A673 (cell line): ENCODE measurements around the gene ELFN2. TPM values are rescaled to one million over a fixed set of nuclear protein-coding genes. Genes with fewer than 3 reads are reported as not detected.

ENCODE experiments used
- BruUV-seq: library from RNA; stranded (reverse); fragments of 400-500 nt; replicated peaks from 2 replicates; lab custom pipeline; 2021; lab: Mats Ljungman, UMichigan
- CTCF ChIA-PET: fragments of 300-600 bp; sonication (Branson Sonifier 250); formaldehyde crosslinking; loops from one replicate; lab custom pipeline; 2022; ENCODE audit warnings: antibody characterized with exemption; lab: Charles Lee
- POLR2A ChIA-PET: fragments of 300-600 bp; sonication (Branson Sonifier 250); formaldehyde crosslinking; loops from one replicate; lab custom pipeline; 2022; ENCODE audit warnings: antibody characterized with exemption; ENCODE audit not compliant: low non-redundant PET; lab: Charles Lee
- DNase-seq: peaks from one replicate; pipeline ENCODE4 v3.0.0-alpha.2; 2015; ENCODE audit warnings: low spot score
- H3K27ac ChIP-seq: fragments of 200-600 bp; sonication (generic); 2 replicates; pipeline ENCODE4 v1.5.1; 2016; ENCODE audit warnings: mixed run types, low read depth, mild to moderate bottlenecking, mixed read lengths, antibody characterized with exemption, low read length; ENCODE audit not compliant: poor library complexity, severe bottlenecking
- H3K27me3 ChIP-seq: fragments of 200-600 bp; sonication (generic); replicated peaks from 2 replicates; pipeline ENCODE4 v1.6.1; 2017; ENCODE audit warnings: mixed run types, low read depth, mild to moderate bottlenecking, mixed read lengths, antibody characterized with exemption, low read length; ENCODE audit not compliant: insufficient read depth, poor library complexity
- H3K36me3 ChIP-seq: fragments of 200-600 bp; sonication (generic); 2 replicates; pipeline ENCODE4 v1.6.1; 2016; ENCODE audit warnings: mixed run types, mild to moderate bottlenecking, mixed read lengths, antibody characterized with exemption, low read length; ENCODE audit not compliant: insufficient read depth, poor library complexity, severe bottlenecking
- H3K4me1 ChIP-seq: fragments of 200-600 bp; sonication (generic); 2 replicates; pipeline ENCODE4 v1.6.1; 2017; ENCODE audit warnings: mixed run types, mild to moderate bottlenecking, mixed read lengths, antibody characterized with exemption, low read length; ENCODE audit not compliant: insufficient read depth, poor library complexity, severe bottlenecking
- H3K4me3 ChIP-seq: fragments of 200-600 bp; sonication (generic); 2 replicates; pipeline ENCODE4 v1.5.1; 2016; ENCODE audit warnings: low read depth, mixed run types, mild to moderate bottlenecking, mixed read lengths, low read length; ENCODE audit not compliant: poor library complexity, severe bottlenecking
- H3K9me3 ChIP-seq: fragments of 200-600 bp; sonication (generic); 2 replicates; pipeline ENCODE4 v1.6.1; 2016; ENCODE audit warnings: mixed run types, low read depth, mild to moderate bottlenecking, mixed read lengths, antibody characterized with exemption, low read length; ENCODE audit not compliant: poor library complexity, severe bottlenecking
- CTCF ChIP-seq: fragments of 300-800, 200-600 bp; sonication (generic); conservative IDR thresholded peaks from 2 replicates; pipeline ENCODE4 v1.5.1; 2017; ENCODE audit warnings: low read depth, mild to moderate bottlenecking, antibody characterized with exemption, low read length, moderate library complexity, mixed read lengths
- EZH2 ChIP-seq: fragments of 200-600 bp; sonication (generic); IDR thresholded peaks from 2 replicates; pipeline ENCODE4 v1.6.1; 2017; ENCODE audit warnings: borderline replicate concordance, low read depth, mild to moderate bottlenecking, mixed read lengths, antibody characterized with exemption, low read length; ENCODE audit not compliant: poor library complexity, severe bottlenecking
- intact Hi-C: fragments of 100-400 bp; cut with micrococcal nuclease; formaldehyde crosslinking; loops from one replicate; pipeline ENCODE4 v1.10.0; 2022; ENCODE audit not compliant: unreplicated experiment
- total RNA-seq: library from RNA; stranded (reverse); gene quantifications from 2 replicates; pipeline ENCODE4 v1.2.3, GENCODE V29; 2021

Gene ELFN2
- total RNA-seq, 1 experiment from 2014 or later: not detected

- POLR2A ChIA-PET: no interaction called here
- CTCF ChIA-PET: no interaction called here
These were observed 102.8 kb downstream of the ELFN2 start for GRCh38 chr22:37324340-37325038.

GRCh38 chr22:37320726-37321677, 106.3 kb downstream of the ELFN2 start:
- no TSS peak for BruUV-seq
- no peak for TF ChIP-seq EZH2
- Histone ChIP-seq H3K27ac (no peak overlapping the region), H3K4me1 (peaks cover 8% of the 10 kb centered on the region), H3K9me3 (no peaks in the 10 kb centered on the region), H3K4me3 (no peak overlapping the region), H3K27me3 (peaks cover 21% of the 10 kb centered on the region), H3K36me3 (no peaks in the 10 kb centered on the region)
- intact Hi-C loops: no loop called here
- no peak for DNase-seq
- CTCF ChIA-PET: interaction anchor here (0.6 kb wide), 1 partner anchor 135 kb away, joined by 15 read pairs; no protein-coding TSS in a partner anchor
- POLR2A ChIA-PET: no interaction called here

More at GRCh38 chr22:37324340-37325038, 102.8 kb downstream of the ELFN2 start:
- no peak overlapping the region for H3K27ac ChIP-seq
- H3K4me3 ChIP-seq: peak overlapping the region; percentile 21
- intact Hi-C loops: no loop called here
- H3K9me3 ChIP-seq: no peaks in the 10 kb centered on the region
- peaks cover 8% of the 10 kb centered on the region for H3K4me1 ChIP-seq
- H3K36me3 ChIP-seq: no peaks in the 10 kb centered on the region
- TF ChIP-seq CTCF (no peak), EZH2 (peak; percentile 28)
- H3K27me3 ChIP-seq: peaks cover 21% of the 10 kb centered on the region
- no TSS peak for BruUV-seq
- no peak for DNase-seq

GRCh38 chr22:37319469-37319868, 107.8 kb downstream of the ELFN2 start:
- Histone ChIP-seq H3K27me3 (peaks cover 12% of the 10 kb centered on the region), H3K9me3 (no peaks in the 10 kb centered on the region), H3K4me3 (no peak overlapping the region), H3K27ac (no peak overlapping the region), H3K4me1 (peaks cover 3% of the 10 kb centered on the region), H3K36me3 (no peaks in the 10 kb centered on the region)
- intact Hi-C loops: loop anchor here (10.0 kb wide), 1 partner anchor 245 kb away; the partner anchor contains the start of gene CDC42EP1
- DNase-seq: no peak
- TF ChIP-seq CTCF (no peak), EZH2 (no peak)
- CTCF ChIA-PET: no interaction called here
- POLR2A ChIA-PET: no interaction called here
- BruUV-seq: no TSS peak
